ENCODE results near the gene GADD45A.

- TF ChIP-seq CTCF (IDR thresholded peaks at IDR 0.05) (no peak), POLR2A (IDR thresholded peaks at IDR 0.05) (no peak)
Observed at GRCh38 chr1:67722292-67722944, 37.4 kb downstream of the GADD45A start.
